Fibroblast of peridontal ligament (primary cell): Measurements from ENCODE around the gene SHROOM3.
A peak's percentile ranks its signal among the peaks of the same experiment; 100 is the strongest.
"Not testable (repeated sequence)": the region's sequence is repeated elsewhere in the genome, so short reads cannot be mapped to it uniquely, and the experiment has no call there.

Source experiments
- DNase-seq: peaks from one replicate; pipeline ENCODE4 v3.0.0-alpha.2; 2010; ENCODE audit errors: extremely low read depth

SHROOM3 gene

GRCh38 chr4:76445911-76446310, 10.9 kb downstream of the SHROOM3 start:
- no peak for DNase-seq

- peak; percentile 19 for DNase-seq
These were observed 12.4 kb downstream of the SHROOM3 start for GRCh38 chr4:76447393-76447851.

- DNase-seq, result no peak
These were observed 13.2 kb downstream of the SHROOM3 start for GRCh38 chr4:76448211-76448610.

GRCh38 chr4:76449362-76449767, 14.3 kb downstream of the SHROOM3 start:
- DNase-seq, result no peak

- no peak for DNase-seq
These were observed 14.8 kb downstream of the SHROOM3 start for GRCh38 chr4:76449833-76450232.

- DNase-seq, result no peak
These were observed 18.2 kb downstream of the SHROOM3 start for GRCh38 chr4:76453232-76453631.

GRCh38 chr4:76454073-76454472, 19.0 kb downstream of the SHROOM3 start:
- not testable (repeated sequence) for DNase-seq

- no peak for DNase-seq
These were observed 22.9 kb downstream of the SHROOM3 start for GRCh38 chr4:76457885-76458284.

- no peak for DNase-seq
These were observed 23.3 kb downstream of the SHROOM3 start for GRCh38 chr4:76458297-76458696.

GRCh38 chr4:76458825-76459224, 23.8 kb downstream of the SHROOM3 start:
- DNase-seq, result no peak

- DNase-seq, result no peak
These were observed 24.3 kb downstream of the SHROOM3 start for GRCh38 chr4:76459291-76459723.

- no peak for DNase-seq
These were observed 28.5 kb downstream of the SHROOM3 start for GRCh38 chr4:76463568-76463967.

- no peak for DNase-seq
These were observed 35.0 kb downstream of the SHROOM3 start for GRCh38 chr4:76470064-76470463.

GRCh38 chr4:76470532-76470931, 35.5 kb downstream of the SHROOM3 start:
- DNase-seq, result no peak

GRCh38 chr4:76476571-76476970, 41.5 kb downstream of the SHROOM3 start:
- no peak for DNase-seq

GRCh38 chr4:76484654-76485053, 49.6 kb downstream of the SHROOM3 start:
- DNase-seq, result no peak

GRCh38 chr4:76485450-76485849, 50.4 kb downstream of the SHROOM3 start:
- DNase-seq, result no peak

GRCh38 chr4:76486588-76487276, 51.7 kb downstream of the SHROOM3 start:
- no peak for DNase-seq

- no peak for DNase-seq
These were observed 52.6 kb downstream of the SHROOM3 start for GRCh38 chr4:76487621-76488020.

- no peak for DNase-seq
These were observed 53.4 kb downstream of the SHROOM3 start for GRCh38 chr4:76488455-76488854.

- peak; percentile 14 for DNase-seq
These were observed 54.1 kb downstream of the SHROOM3 start for GRCh38 chr4:76488888-76489685.

GRCh38 chr4:76489686-76490161, 54.7 kb downstream of the SHROOM3 start:
- DNase-seq, result no peak

- DNase-seq, result no peak
These were observed 57.0 kb downstream of the SHROOM3 start for GRCh38 chr4:76492055-76492454.
